GM12878 (cell line): Measurements from ENCODE around the gene ESRRB. TPM values are rescaled to one million over a fixed set of nuclear protein-coding genes. Genes with fewer than 3 reads are reported as not detected.

Experiments
- ATAC-seq: fragments of 200-7000 bp; cut with Tn5 transposase; 3 replicates; pipeline ENCODE4 v1.9.1; 2020; ENCODE audit warnings: mild to moderate bottlenecking, moderate library complexity
- BruUV-seq: library from RNA; stranded (reverse); fragments of 400-500 nt; replicated peaks from 2 replicates; lab custom pipeline; 2021; lab: Mats Ljungman, UMichigan
- CTCF ChIA-PET: fragments of 300-600 bp; sonication (Branson Sonifier 250); formaldehyde crosslinking; extraction: SDS; loops from one replicate; lab custom pipeline; 2021; ENCODE audit warnings: inconsistent platforms; lab: Yijun Ruan, JAX
- POLR2A ChIA-PET: fragments of 350-600 bp; formaldehyde crosslinking; extraction: SDS; loops from one replicate; lab custom pipeline; 2021; ENCODE audit warnings: inconsistent platforms; lab: Charles Lee
- RAD21 ChIA-PET: fragments of 300-600 bp; sonication (Branson Sonifier 250); formaldehyde crosslinking; loops from one replicate; lab custom pipeline; 2023; ENCODE audit warnings: antibody characterized with exemption; ENCODE audit not compliant: unreplicated experiment; lab: Charles Lee
- SMC1A ChIA-PET: fragments of 300-600 bp; sonication (Branson Sonifier 250); formaldehyde crosslinking; loops from one replicate; lab custom pipeline; 2023; ENCODE audit not compliant: unreplicated experiment, uncharacterized antibody; lab: Charles Lee
- DNase-seq: peaks from one replicate; pipeline ENCODE4 v3.0.0-alpha.2; 2011; ENCODE audit warnings: low read depth, low spot score
- FAIRE-seq: peaks from 3 replicates; lab custom pipeline; 2011; peaks lifted over from hg19 to GRCh38; lab: Jason Lieb, UNC
- H2AFZ ChIP-seq: 2 replicates; pipeline ENCODE4 v1.6.0; 2011; ENCODE audit warnings: low read depth, low read length, control low read depth; ENCODE audit not compliant: control insufficient read depth
- H3K27ac ChIP-seq: 2 replicates; pipeline ENCODE4 v1.5.1; 2011; ENCODE audit warnings: control low read depth; ENCODE audit not compliant: control insufficient read depth, insufficient read depth
- H3K27me3 ChIP-seq, 2 experiments: replicated peaks in 1 of 2; 2 replicates each; pipeline versions ENCODE4 v1.6.0 to v1.6.1; 2011; ENCODE audit warnings: low read length in 1 of 2; ENCODE audit not compliant: control insufficient read depth in 2 of 2, insufficient read depth in 2 of 2
- H3K36me3 ChIP-seq, 2 experiments: 2 replicates each; pipeline ENCODE4 v1.5.1; 2011; ENCODE audit warnings: low read length in 1 of 2; ENCODE audit not compliant: control insufficient read depth in 2 of 2, insufficient read depth in 2 of 2
- H3K4me1 ChIP-seq: 2 replicates; pipeline ENCODE4 v1.6.1; 2011; ENCODE audit warnings: mild to moderate bottlenecking, low read length, moderate library complexity, mixed read lengths; ENCODE audit not compliant: control insufficient read depth, insufficient read depth
- H3K4me2 ChIP-seq: 2 replicates; pipeline ENCODE4 v1.6.0; 2011; ENCODE audit warnings: control low read depth; ENCODE audit not compliant: control insufficient read depth, insufficient read depth
- H3K4me3 ChIP-seq: fragments of 200-600 bp; sonication (generic); 2 replicates; pipeline ENCODE4 v1.5.1; 2016
- H3K79me2 ChIP-seq: 2 replicates; pipeline ENCODE4 v1.6.0; 2011; ENCODE audit warnings: low read length; ENCODE audit not compliant: control insufficient read depth, insufficient read depth
- H3K9ac ChIP-seq: 2 replicates; pipeline ENCODE4 v1.8.0; 2011; ENCODE audit warnings: low read length, control low read depth, mixed read lengths; ENCODE audit not compliant: control insufficient read depth, insufficient read depth
- H3K9me3 ChIP-seq: replicated peaks from 3 replicates; pipeline ENCODE4 v1.5.1; 2011; ENCODE audit warnings: mild to moderate bottlenecking, low read length; ENCODE audit not compliant: control insufficient read depth, insufficient read depth
- H4K20me1 ChIP-seq: 2 replicates; pipeline ENCODE4 v1.6.0; 2011; ENCODE audit not compliant: control insufficient read depth, insufficient read depth
- BHLHE40 ChIP-seq, 2 experiments: fragments of 450-650 bp in 1 of 2; IDR thresholded peaks; 2 replicates each; pipeline ENCODE4 v1.6.1; 2011 to 2017; ENCODE audit warnings: low read depth in 2 of 2, borderline replicate concordance in 1 of 2, improper control_type of control experiment in 1 of 2, low read length in 1 of 2, mild to moderate bottlenecking in 1 of 2
- CBX3 ChIP-seq: fragments of 200-600 bp; sonication (generic); IDR thresholded peaks from 2 replicates; pipeline ENCODE4 v1.6.1; 2016; ENCODE audit warnings: low read depth, borderline replicate concordance
- HSF1 ChIP-seq: fragments of 150-350 bp; IDR thresholded peaks from 2 replicates; pipeline ENCODE4 v1.6.1; 2014; ENCODE audit warnings: mild to moderate bottlenecking, low read depth, low read length
- JUNB ChIP-seq: IDR thresholded peaks from 2 replicates; pipeline ENCODE4 v1.6.1; 2016; ENCODE audit warnings: antibody characterized with exemption, mild to moderate bottlenecking
- MEF2A ChIP-seq: IDR thresholded peaks from 2 replicates; pipeline ENCODE4 v1.6.1; 2011; ENCODE audit warnings: low read depth, mild to moderate bottlenecking, low read length, moderate library complexity; ENCODE audit not compliant: insufficient read depth
- NRF1 ChIP-seq: conservative IDR thresholded peaks from 2 replicates; pipeline ENCODE4 v1.6.1; 2011; ENCODE audit warnings: mild to moderate bottlenecking, low read depth, low read length, improper control_type of control experiment
- POU2F2 ChIP-seq: IDR thresholded peaks from 3 replicates; pipeline ENCODE4 v1.6.1; 2011; ENCODE audit warnings: low read depth, mild to moderate bottlenecking, low read length, borderline replicate concordance
- RB1 ChIP-seq: fragments of 450-650 bp; formaldehyde crosslinking; IDR thresholded peaks from 2 replicates; pipeline ENCODE4 v1.6.1; 2017; ENCODE audit warnings: mild to moderate bottlenecking, borderline replicate concordance
- RELB ChIP-seq: fragments of 450-650 bp; IDR thresholded peaks from 2 replicates; pipeline ENCODE4 v1.6.1; 2017; ENCODE audit warnings: low read depth, mild to moderate bottlenecking, moderate library complexity
- SIN3A ChIP-seq: IDR thresholded peaks from 2 replicates; pipeline ENCODE4 v1.6.1; 2012; ENCODE audit warnings: low read depth, low read length, improper control_type of control experiment
- SP1 ChIP-seq: IDR thresholded peaks from one replicate; pipeline ENCODE4 v1.6.1; 2011; ENCODE audit warnings: low read depth, low read length
- TCF7 ChIP-seq: IDR thresholded peaks from 2 replicates; pipeline ENCODE4 v1.6.1; 2014; ENCODE audit warnings: antibody characterized with exemption, borderline replicate concordance
- USF2 ChIP-seq: IDR thresholded peaks from 2 replicates; pipeline ENCODE4 v1.6.1; 2011; ENCODE audit warnings: low read depth, low read length, improper control_type of control experiment, borderline replicate concordance
- ZNF217 ChIP-seq: fragments of 450-650 bp; IDR thresholded peaks from 2 replicates; pipeline ENCODE4 v1.6.1; 2017; ENCODE audit warnings: antibody characterized with exemption, mild to moderate bottlenecking
- WGBS: methylation state at CpG from one replicate; pipeline ENCODE4 v1.1.6; 2016; ENCODE audit warnings: low lambda C conversion rate; ENCODE audit not compliant: insufficient replicate concordance, insufficient coverage; ENCODE audit errors: missing lambda C conversion rate; 5-methylcytosine and 5-hydroxymethylcytosine counted together
- in situ Hi-C: fragments of 300-500 bp; cut with MboI; formaldehyde crosslinking; loops from 9 replicates; pipeline ENCODE4 v1.14.3; 2018; ENCODE audit warnings: mixed read lengths
- intact Hi-C: fragments of 100-400 bp; cut with micrococcal nuclease; formaldehyde crosslinking; loops from one replicate; pipeline ENCODE4 v1.14.2; 2022; ENCODE audit not compliant: unreplicated experiment
- polyA plus RNA-seq, 11 experiments: library from polyadenylated mRNA; depleted of rRNA in 4 of 11; unstranded in 6 of 11; stranded (reverse) in 5 of 11; fragments of >200 nt; fragmentation: Nextera tagmentation in 4 of 11; fragmentation: Illumina TruSeq in 1 of 11; extraction: Ambion mirVana in 4 of 11; extraction: Trizol in 1 of 11; gene quantifications; 1 replicate in 1 of 11; 2 replicates in 10 of 11; pipeline versions ENCODE4 v1.2.1 to v1.2.3, GENCODE V29; 2011 to 2016; ENCODE audit warnings: inconsistent platforms in 2 of 11, missing spikeins in 2 of 11, low read depth in 1 of 11
- total RNA-seq, 4 experiments: library from RNA; depleted of rRNA in 3 of 4; stranded (reverse); fragments of >200 nt in 3 of 4; fragmentation: Illumina TruSeq in 1 of 4; extraction: Trizol in 1 of 4; gene quantifications; 2 replicates each; pipeline versions ENCODE4 v1.2.1 to v1.2.3, GENCODE V29; 2013 to 2021
- TF ChIP-seq, protein P1 (sequence below), 3 experiments: IDR thresholded peaks in 2 of 3; conservative IDR thresholded peaks in 1 of 3; 2 replicates each; pipeline ENCODE4 v1.5.1; 2011; ENCODE audit warnings: low read depth in 3 of 3, low read length in 3 of 3, mild to moderate bottlenecking in 3 of 3, control low read depth in 2 of 3, moderate library complexity in 2 of 3, inconsistent platforms in 1 of 3, mixed read lengths in 1 of 3; ENCODE audit not compliant: control insufficient read depth in 2 of 3, insufficient read depth in 1 of 3; ENCODE audit errors: extremely low read depth in 1 of 3
- TF ChIP-seq, protein P2 (sequence below): IDR thresholded peaks from 2 replicates; pipeline ENCODE4 v1.6.1; 2012; ENCODE audit warnings: low read depth, low read length, improper control_type of control experiment
- TF ChIP-seq, protein P3 (sequence below): IDR thresholded peaks from 2 replicates; pipeline ENCODE4 v1.6.1; 2011; ENCODE audit warnings: borderline replicate concordance, low read depth, mild to moderate bottlenecking, moderate library complexity, low read length; ENCODE audit not compliant: insufficient read depth, poor library complexity, severe bottlenecking

Gene ESRRB
- total and polyA plus RNA-seq, 10 of the 15 experiments (the other 5 are each of a cell fraction or from before 2014, with no cell fraction given), result 0.03 to 0.73 (median 0.11) TPM; not detected in 6

- no peak for DNase-seq
- CTCF ChIA-PET, result no interaction called here
- Histone ChIP-seq H4K20me1 (peaks cover 4% of the 10 kb centered on the region; the same call in 1 of the 2 replicates), H3K4me2 (no peak overlapping the region), H3K27ac (no peak overlapping the region), H3K9me3 (no peaks in the 10 kb centered on the region), H3K36me3 (no peaks in the 10 kb centered on the region), H3K79me2 (no peaks in the 10 kb centered on the region), H3K4me1 (no peaks in the 10 kb centered on the region), H3K4me3 (no peak overlapping the region), H3K27me3 (peaks cover 16 to 25% of the 10 kb centered on the region in 2 experiments), H2AFZ (no peak overlapping the region), H3K9ac (no peak overlapping the region)
- FAIRE-seq, result no peak
- intact Hi-C loops (no loop called here), in situ Hi-C loops (no loop called here)
- BruUV-seq, result no TSS peak
- POLR2A ChIA-PET, result no interaction called here
- ATAC-seq, result no peak
- SMC1A ChIA-PET, result no interaction called here
- 54% methylated on average over 7 of the region's 7 CpGs for WGBS
- RAD21 ChIA-PET, result no interaction called here
- TF ChIP-seq HSF1 (no peak), MEF2A (no peak), NRF1 (no peak), USF2 (no peak), SP1 (no peak), SIN3A (no peak), CBX3 (no peak), JUNB (no peak), ZNF217 (no peak), BHLHE40 (IDR thresholded peaks at IDR 0.05; ENCODE audit: borderline replicate concordance in 1 of 2, low read depth in 2 of 2, low read length in 1 of 2) (no peak), POU2F2 (no peak), RELB (no peak), TCF7 (no peak), RB1 (no peak)
- TF ChIP-seq, protein P1, sequence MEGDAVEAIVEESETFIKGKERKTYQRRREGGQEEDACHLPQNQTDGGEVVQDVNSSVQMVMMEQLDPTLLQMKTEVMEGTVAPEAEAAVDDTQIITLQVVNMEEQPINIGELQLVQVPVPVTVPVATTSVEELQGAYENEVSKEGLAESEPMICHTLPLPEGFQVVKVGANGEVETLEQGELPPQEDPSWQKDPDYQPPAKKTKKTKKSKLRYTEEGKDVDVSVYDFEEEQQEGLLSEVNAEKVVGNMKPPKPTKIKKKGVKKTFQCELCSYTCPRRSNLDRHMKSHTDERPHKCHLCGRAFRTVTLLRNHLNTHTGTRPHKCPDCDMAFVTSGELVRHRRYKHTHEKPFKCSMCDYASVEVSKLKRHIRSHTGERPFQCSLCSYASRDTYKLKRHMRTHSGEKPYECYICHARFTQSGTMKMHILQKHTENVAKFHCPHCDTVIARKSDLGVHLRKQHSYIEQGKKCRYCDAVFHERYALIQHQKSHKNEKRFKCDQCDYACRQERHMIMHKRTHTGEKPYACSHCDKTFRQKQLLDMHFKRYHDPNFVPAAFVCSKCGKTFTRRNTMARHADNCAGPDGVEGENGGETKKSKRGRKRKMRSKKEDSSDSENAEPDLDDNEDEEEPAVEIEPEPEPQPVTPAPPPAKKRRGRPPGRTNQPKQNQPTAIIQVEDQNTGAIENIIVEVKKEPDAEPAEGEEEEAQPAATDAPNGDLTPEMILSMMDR (IDR thresholded peaks at IDR 0.05 in 2 of 3, conservative IDR thresholded peaks at IDR 0.05 in 1 of 3; ENCODE audit: control insufficient read depth in 2 of 3, extremely low read depth in 1 of 3, insufficient read depth in 1 of 3, low read depth in 3 of 3, low read length in 3 of 3), result no peak
- TF ChIP-seq, protein P2, sequence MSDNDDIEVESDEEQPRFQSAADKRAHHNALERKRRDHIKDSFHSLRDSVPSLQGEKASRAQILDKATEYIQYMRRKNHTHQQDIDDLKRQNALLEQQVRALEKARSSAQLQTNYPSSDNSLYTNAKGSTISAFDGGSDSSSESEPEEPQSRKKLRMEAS, result no peak
- TF ChIP-seq, protein P3, sequence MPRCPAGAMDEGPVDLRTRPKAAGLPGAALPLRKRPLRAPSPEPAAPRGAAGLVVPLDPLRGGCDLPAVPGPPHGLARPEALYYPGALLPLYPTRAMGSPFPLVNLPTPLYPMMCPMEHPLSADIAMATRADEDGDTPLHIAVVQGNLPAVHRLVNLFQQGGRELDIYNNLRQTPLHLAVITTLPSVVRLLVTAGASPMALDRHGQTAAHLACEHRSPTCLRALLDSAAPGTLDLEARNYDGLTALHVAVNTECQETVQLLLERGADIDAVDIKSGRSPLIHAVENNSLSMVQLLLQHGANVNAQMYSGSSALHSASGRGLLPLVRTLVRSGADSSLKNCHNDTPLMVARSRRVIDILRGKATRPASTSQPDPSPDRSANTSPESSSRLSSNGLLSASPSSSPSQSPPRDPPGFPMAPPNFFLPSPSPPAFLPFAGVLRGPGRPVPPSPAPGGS, result no peak
These were observed 453 bp upstream of the ESRRB start for GRCh38 chr14:76375484-76375883.
